HepG2 (cell line): ENCODE results near the gene STARD10. TPM values are rescaled to one million over a fixed set of nuclear protein-coding genes. Genes with fewer than 3 reads are reported as not detected.

Experiments
- BCL6 ChIP-seq: IDR thresholded peaks from 2 replicates; pipeline ENCODE4 v1.6.1; 2016; ENCODE audit warnings: missing genetic modification reagents, missing compliant biosample characterization
- HNF1A ChIP-seq, 2 experiments: sonication (generic) in 1 of 2; formaldehyde crosslinking in 1 of 2; IDR thresholded peaks; 2 replicates each; pipeline versions ENCODE4 v1.4.0 to v1.6.1; 2016 to 2020; ENCODE audit warnings: borderline replicate concordance in 1 of 2, low read depth in 1 of 2, mild to moderate bottlenecking in 1 of 2, missing genetic modification reagents in 1 of 2
- MAX ChIP-seq: IDR thresholded peaks from 2 replicates; pipeline ENCODE4 v1.6.1; 2012; ENCODE audit warnings: inconsistent platforms
- STAT6 ChIP-seq: sonication (generic); formaldehyde crosslinking; IDR thresholded peaks from 2 replicates; pipeline ENCODE4 v1.4.0; 2020; ENCODE audit warnings: missing genetic modification reagents, mild to moderate bottlenecking, borderline replicate concordance
- TARDBP ChIP-seq: sonication (generic); formaldehyde crosslinking; IDR thresholded peaks from 2 replicates; pipeline ENCODE4 v1.8.0; 2022; ENCODE audit warnings: mild to moderate bottlenecking, missing genetic modification reagents
- XRCC5 ChIP-seq: fragments of 200-400 bp; formaldehyde crosslinking; optimal IDR thresholded peaks from 2 replicates; pipeline ENCODE3; 2017; ENCODE audit warnings: mild to moderate bottlenecking, low read length
- ZFY ChIP-seq: sonication (generic); formaldehyde crosslinking; IDR thresholded peaks from 2 replicates; pipeline ENCODE4 v1.4.0; 2020; ENCODE audit warnings: missing genetic modification reagents
- ZNF251 ChIP-seq: sonication (generic); formaldehyde crosslinking; IDR thresholded peaks from 2 replicates; pipeline ENCODE4 v1.9.0; 2021; ENCODE audit warnings: mild to moderate bottlenecking, missing genetic modification reagents
- ZNF276 ChIP-seq: sonication (generic); formaldehyde crosslinking; IDR thresholded peaks from 2 replicates; pipeline ENCODE4 v1.4.0; 2020; ENCODE audit warnings: mild to moderate bottlenecking, low read depth, missing genetic modification reagents
- ZNF549 ChIP-seq: sonication (generic); formaldehyde crosslinking; IDR thresholded peaks from 2 replicates; pipeline ENCODE4 v1.5.0; 2020; ENCODE audit warnings: missing genetic modification reagents
- ZNF660 ChIP-seq: sonication (generic); formaldehyde crosslinking; IDR thresholded peaks from 2 replicates; pipeline ENCODE4 v1.5.1; 2020; ENCODE audit warnings: mild to moderate bottlenecking, low read depth, missing genetic modification reagents, borderline replicate concordance
- ZNF773 ChIP-seq: sonication (generic); formaldehyde crosslinking; IDR thresholded peaks from 2 replicates; pipeline ENCODE4 v1.4.0; 2020; ENCODE audit warnings: missing genetic modification reagents, borderline replicate concordance
- ZSCAN30 ChIP-seq: sonication (generic); formaldehyde crosslinking; IDR thresholded peaks from 2 replicates; pipeline ENCODE4 v1.5.0; 2020; ENCODE audit warnings: mild to moderate bottlenecking, missing genetic modification reagents
- polyA plus RNA-seq, 8 experiments: library from polyadenylated mRNA; depleted of rRNA in 3 of 8; stranded (reverse) in 7 of 8; unstranded in 1 of 8; fragments of >200 nt; fragmentation: Illumina TruSeq in 4 of 8; extraction: Trizol in 4 of 8; gene quantifications; 2 replicates each; pipeline versions ENCODE4 v1.2.1 to v1.2.3, GENCODE V29; 2011 to 2016; ENCODE audit warnings: low read depth in 4 of 8, missing spikeins in 1 of 8, mixed read lengths in 1 of 8; ENCODE audit not compliant: insufficient read depth in 1 of 8
- total RNA-seq, 5 experiments: library from RNA; depleted of rRNA; stranded (reverse); fragments of >200 nt; fragmentation: Illumina TruSeq; extraction: Trizol; gene quantifications; 2 replicates each; pipeline ENCODE4 v1.2.3, GENCODE V29; 2016; ENCODE audit warnings: low read depth in 1 of 5
- TF ChIP-seq, protein P1 (sequence below), 2 experiments: IDR thresholded peaks; 2 replicates each; pipeline ENCODE4 v1.6.1; 2011 to 2012; ENCODE audit warnings: low read length in 2 of 2, borderline replicate concordance in 1 of 2, low read depth in 1 of 2, mild to moderate bottlenecking in 1 of 2, moderate library complexity in 1 of 2

STARD10 gene
- total and polyA plus RNA-seq, 2 of the 13 experiments (the other 11 are each of a cell fraction or from before 2014, with no cell fraction given): 260 to 341 TPM

- no peak for TF ChIP-seq ZSCAN30 (CRISPR knock-in tag)
- no peak for TF ChIP-seq XRCC5
- no peak for TF ChIP-seq ZNF773 (CRISPR knock-in tag)
- TF ChIP-seq ZNF251 (CRISPR knock-in tag): no peak
- 0 out of 2 replicates have a peak, but pooled peaks have one; percentile 58 for TF ChIP-seq ZNF276
- no peak for TF ChIP-seq TARDBP (CRISPR knock-in tag)
- TF ChIP-seq STAT6 (CRISPR knock-in tag): no peak
- TF ChIP-seq ZNF549: no peak
- TF ChIP-seq, protein P1, sequence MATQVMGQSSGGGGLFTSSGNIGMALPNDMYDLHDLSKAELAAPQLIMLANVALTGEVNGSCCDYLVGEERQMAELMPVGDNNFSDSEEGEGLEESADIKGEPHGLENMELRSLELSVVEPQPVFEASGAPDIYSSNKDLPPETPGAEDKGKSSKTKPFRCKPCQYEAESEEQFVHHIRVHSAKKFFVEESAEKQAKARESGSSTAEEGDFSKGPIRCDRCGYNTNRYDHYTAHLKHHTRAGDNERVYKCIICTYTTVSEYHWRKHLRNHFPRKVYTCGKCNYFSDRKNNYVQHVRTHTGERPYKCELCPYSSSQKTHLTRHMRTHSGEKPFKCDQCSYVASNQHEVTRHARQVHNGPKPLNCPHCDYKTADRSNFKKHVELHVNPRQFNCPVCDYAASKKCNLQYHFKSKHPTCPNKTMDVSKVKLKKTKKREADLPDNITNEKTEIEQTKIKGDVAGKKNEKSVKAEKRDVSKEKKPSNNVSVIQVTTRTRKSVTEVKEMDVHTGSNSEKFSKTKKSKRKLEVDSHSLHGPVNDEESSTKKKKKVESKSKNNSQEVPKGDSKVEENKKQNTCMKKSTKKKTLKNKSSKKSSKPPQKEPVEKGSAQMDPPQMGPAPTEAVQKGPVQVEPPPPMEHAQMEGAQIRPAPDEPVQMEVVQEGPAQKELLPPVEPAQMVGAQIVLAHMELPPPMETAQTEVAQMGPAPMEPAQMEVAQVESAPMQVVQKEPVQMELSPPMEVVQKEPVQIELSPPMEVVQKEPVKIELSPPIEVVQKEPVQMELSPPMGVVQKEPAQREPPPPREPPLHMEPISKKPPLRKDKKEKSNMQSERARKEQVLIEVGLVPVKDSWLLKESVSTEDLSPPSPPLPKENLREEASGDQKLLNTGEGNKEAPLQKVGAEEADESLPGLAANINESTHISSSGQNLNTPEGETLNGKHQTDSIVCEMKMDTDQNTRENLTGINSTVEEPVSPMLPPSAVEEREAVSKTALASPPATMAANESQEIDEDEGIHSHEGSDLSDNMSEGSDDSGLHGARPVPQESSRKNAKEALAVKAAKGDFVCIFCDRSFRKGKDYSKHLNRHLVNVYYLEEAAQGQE (IDR thresholded peaks at IDR 0.05; ENCODE audit: borderline replicate concordance in 1 of 2, low read depth in 1 of 2, low read length in 2 of 2): no peak
- no peak for TF ChIP-seq HNF1A (IDR thresholded peaks at IDR 0.05; ENCODE audit: low read depth)
- 0 out of 2 replicates have a peak, but pooled peaks have one; percentile 16 for TF ChIP-seq HNF1A (CRISPR knock-in tag; IDR thresholded peaks at IDR 0.05; ENCODE audit: borderline replicate concordance)
- no peak for TF ChIP-seq ZNF660 (CRISPR knock-in tag)
- TF ChIP-seq ZFY (CRISPR knock-in tag): no peak
- TF ChIP-seq BCL6: 0 out of 2 replicates have a peak, but pooled peaks have one; percentile 10
- peak; percentile 52 for TF ChIP-seq MAX
Observed at GRCh38 chr11:72789493-72790131, 4.2 kb downstream of the STARD10 start (continued).
